K562 (cell line): ENCODE measurements around the gene NR6A1. TPM values are rescaled to one million over a fixed set of nuclear protein-coding genes. Genes with fewer than 3 reads are reported as not detected.

Experiments used
- ATAC-seq: fragments of 200-7000 bp; cut with Tn5 transposase; 3 replicates; pipeline ENCODE4 v1.9.1; 2020; ENCODE audit warnings: moderate library complexity
- BruUV-seq: library from RNA; stranded (reverse); fragments of 400-500 nt; replicated peaks from 2 replicates; lab custom pipeline; 2021; lab: Mats Ljungman, UMichigan
- CTCF ChIA-PET: fragments of 300-600 bp; formaldehyde crosslinking; extraction: SDS; loops from one replicate; lab custom pipeline; 2021; ENCODE audit warnings: low intra/inter-chr PET ratio; lab: Yijun Ruan, JAX
- POLR2A ChIA-PET: fragments of 300-600, 350-650 bp; sonication (Branson Sonifier 250); formaldehyde crosslinking; extraction: SDS; loops from one replicate; lab custom pipeline; 2021; ENCODE audit warnings: antibody characterized with exemption, inconsistent platforms; lab: Yijun Ruan, JAX
- DNase-seq, 4 experiments: peaks; one replicate each; pipeline versions ENCODE4 v3.0.0 to v3.0.0-alpha.2; 2011 to 2018; ENCODE audit warnings: low spot score in 3 of 4, mixed read lengths in 3 of 4; ENCODE audit errors: extremely low read depth in 1 of 4
- FAIRE-seq: peaks from 2 replicates; lab custom pipeline; 2011; peaks lifted over from hg19 to GRCh38; lab: Jason Lieb, UNC
- H2AFZ ChIP-seq: 2 replicates; pipeline ENCODE4 v1.6.0; 2011; ENCODE audit warnings: low read depth, low read length, control low read depth, inconsistent platforms
- H3K27ac ChIP-seq: fragments of 200-600 bp; 3 replicates; pipeline ENCODE4 v1.8.0; 2011; ENCODE audit warnings: low read depth, mild to moderate bottlenecking, control low read depth, inconsistent platforms, low read length, moderate library complexity, mixed read lengths; ENCODE audit errors: extremely low read depth
- H3K27me3 ChIP-seq, 2 experiments: fragments of 300-600 bp in 1 of 2; 2 replicates in 1 of 2; 3 replicates in 1 of 2; pipeline versions ENCODE4 v1.6.0 to v1.8.0; 2011; ENCODE audit warnings: inconsistent platforms in 2 of 2, low read length in 2 of 2, mild to moderate bottlenecking in 1 of 2, mixed read lengths in 1 of 2, moderate library complexity in 1 of 2; ENCODE audit not compliant: control insufficient read depth in 2 of 2, insufficient read depth in 2 of 2
- H3K36me3 ChIP-seq: fragments of 300-600 bp; 3 replicates; pipeline ENCODE4 v1.8.0; 2011; ENCODE audit warnings: mild to moderate bottlenecking, low read length, inconsistent platforms; ENCODE audit not compliant: control insufficient read depth, insufficient read depth
- H3K4me1 ChIP-seq, 2 experiments: fragments of 200-600 bp in 1 of 2; replicated peaks in 1 of 2; 2 replicates in 1 of 2; 3 replicates in 1 of 2; pipeline versions ENCODE4 v1.5.1 to v1.8.0; 2011; ENCODE audit warnings: inconsistent platforms in 2 of 2, low read length in 2 of 2, mild to moderate bottlenecking in 1 of 2, mixed read lengths in 1 of 2, moderate library complexity in 1 of 2; ENCODE audit not compliant: control insufficient read depth in 2 of 2, insufficient read depth in 2 of 2
- H3K4me2 ChIP-seq: 2 replicates; pipeline ENCODE4 v1.6.1; 2011; ENCODE audit warnings: low read length, control low read depth, inconsistent platforms, mixed read lengths; ENCODE audit not compliant: insufficient read depth
- H3K4me3 ChIP-seq: fragments of 200-600 bp; sonication (generic), shearing (Covaris generic); 2 replicates; pipeline ENCODE4 v1.5.1; 2016; ENCODE audit warnings: control low read depth, inconsistent platforms
- H3K79me2 ChIP-seq: fragments of 200-600 bp; 3 replicates; pipeline ENCODE4 v1.8.0; 2011; ENCODE audit warnings: low read length, inconsistent platforms; ENCODE audit not compliant: control insufficient read depth, insufficient read depth
- H3K9ac ChIP-seq, 2 experiments: 2 replicates each; pipeline versions ENCODE4 v1.6.0 to v1.6.1; 2011; ENCODE audit warnings: low read depth in 2 of 2, low read length in 2 of 2, control low read depth in 1 of 2, inconsistent platforms in 1 of 2, mild to moderate bottlenecking in 1 of 2, mixed read lengths in 1 of 2; ENCODE audit not compliant: insufficient read depth in 1 of 2
- H3K9me1 ChIP-seq: one replicate; pipeline ENCODE4 v1.6.0; 2011; ENCODE audit warnings: inconsistent platforms, mild to moderate bottlenecking, low read length, moderate library complexity; ENCODE audit not compliant: control insufficient read depth, insufficient read depth
- H3K9me3 ChIP-seq: replicated peaks from 2 replicates; pipeline ENCODE4 v1.5.1; 2011; ENCODE audit warnings: low read depth, low read length, inconsistent platforms; ENCODE audit not compliant: control insufficient read depth, insufficient read depth
- H4K20me1 ChIP-seq: replicated peaks from 2 replicates; pipeline ENCODE4 v1.6.1; 2011; ENCODE audit warnings: low read length, inconsistent platforms, mixed read lengths; ENCODE audit not compliant: control insufficient read depth, insufficient read depth
- ATF4 ChIP-seq: fragments of 450-650 bp; formaldehyde crosslinking; IDR thresholded peaks from 2 replicates; pipeline ENCODE4 v1.4.0; 2022; ENCODE audit warnings: mild to moderate bottlenecking, moderate library complexity
- NCOA2 ChIP-seq, 2 experiments: fragments of 450-650 bp; IDR thresholded peaks; 2 replicates each; pipeline ENCODE4 v1.6.1; 2018; ENCODE audit warnings: mild to moderate bottlenecking in 2 of 2, moderate library complexity in 1 of 2; ENCODE audit not compliant: partially characterized antibody in 2 of 2
- NONO ChIP-seq, 2 experiments: fragments of 200-400 bp in 1 of 2; fragments of 450-650 bp in 1 of 2; formaldehyde crosslinking in 1 of 2; IDR thresholded peaks; 2 replicates each; pipeline ENCODE4 v1.6.1; 2017; ENCODE audit warnings: low read depth in 2 of 2, mild to moderate bottlenecking in 2 of 2, moderate library complexity in 2 of 2, low read length in 1 of 2
- POLR2H ChIP-seq: IDR thresholded peaks from 2 replicates; pipeline ENCODE4 v1.6.1; 2016; ENCODE audit warnings: missing genetic modification characterization, low read depth, mild to moderate bottlenecking, control low read depth, missing compliant biosample characterization, moderate library complexity
- RAD51 ChIP-seq: fragments of 450-650 bp; IDR thresholded peaks from 2 replicates; pipeline ENCODE4 v1.7.1; 2016; ENCODE audit warnings: low read depth, mild to moderate bottlenecking, borderline replicate concordance
- SMARCA4 ChIP-seq: fragments of 450-650 bp; IDR thresholded peaks from 2 replicates; pipeline ENCODE4 v1.6.1; 2016
- SREBF1 ChIP-seq: fragments of 150-350 bp; IDR thresholded peaks from 2 replicates; pipeline ENCODE4 v1.6.1; 2014; ENCODE audit warnings: antibody characterized with exemption, low read depth, low read length, borderline replicate concordance
- ZBTB8A ChIP-seq: fragments of 450-650 bp; IDR thresholded peaks from 2 replicates; pipeline ENCODE4 v1.6.1; 2018; ENCODE audit warnings: mild to moderate bottlenecking, moderate library complexity; ENCODE audit not compliant: partially characterized antibody
- ZNF609 ChIP-seq: sonication (generic); formaldehyde crosslinking; IDR thresholded peaks from 2 replicates; pipeline ENCODE4 v1.8.1; 2023; ENCODE audit warnings: missing genetic modification reagents, mild to moderate bottlenecking, borderline replicate concordance
- WGBS: fragments of 100-300 bp; shearing (Covaris generic); methylation state at CpG from one replicate; pipeline ENCODE4 v1.1.6; 2016; ENCODE audit warnings: low coverage, mixed read lengths; ENCODE audit not compliant: insufficient coverage; ENCODE audit errors: missing lambda C conversion rate; 5-methylcytosine and 5-hydroxymethylcytosine counted together
- in situ Hi-C: fragments of 300-500 bp; cut with MboI; formaldehyde crosslinking; loops from 4 replicates; pipeline ENCODE4 v1.15.0; 2018; ENCODE audit warnings: inconsistent platforms, mixed read lengths
- intact Hi-C: fragments of 100-400 bp; cut with micrococcal nuclease; formaldehyde crosslinking; loops from 2 replicates; pipeline ENCODE4 v1.14.2; 2022
- polyA plus RNA-seq, 8 experiments: library from polyadenylated mRNA; depleted of rRNA in 4 of 8; stranded (reverse) in 5 of 8; unstranded in 3 of 8; fragments of >200 nt; fragmentation: Nextera tagmentation in 2 of 8; fragmentation: Illumina TruSeq in 1 of 8; extraction: Ambion mirVana in 2 of 8; extraction: Trizol in 1 of 8; gene quantifications; 2 replicates each; pipeline versions ENCODE4 v1.2.1 to v1.2.3, GENCODE V29; 2011 to 2014; ENCODE audit warnings: inconsistent platforms in 1 of 8, missing spikeins in 1 of 8
- total RNA-seq, 7 experiments: library from RNA; depleted of rRNA in 6 of 7; stranded (reverse); fragments of >200 nt in 6 of 7; fragmentation: Illumina TruSeq in 2 of 7; extraction: Trizol in 2 of 7; gene quantifications; 2 replicates each; pipeline versions ENCODE4 v1.2.1 to v1.2.3, GENCODE V29; 2011 to 2021; ENCODE audit warnings: low replicate concordance in 1 of 7

The NR6A1 gene
- total and polyA plus RNA-seq, 9 of the 15 experiments (the other 6 are each of a cell fraction or from before 2014, with no cell fraction given), result 9.7 to 55.4 (median 28.3) TPM

GRCh38 chr9:124631326-124631725 is 139.8 kb downstream of the NR6A1 start:
- Histone ChIP-seq H3K4me2 (no peak overlapping the region), H3K27ac (no peak overlapping the region), H3K27me3 (no peaks in the 10 kb centered on the region), H3K9ac (no peak overlapping the region), H3K4me1 (peaks cover 0 to 6% of the 10 kb centered on the region in 2 experiments; a peak in 1 of 5 replicates), H3K79me2 (no peaks in the 10 kb centered on the region), H3K9me1 (no peaks in the 10 kb centered on the region), H3K4me3 (no peak overlapping the region), H4K20me1 (no peaks in the 10 kb centered on the region), H3K36me3 (no peaks in the 10 kb centered on the region), H3K9me3 (no peaks in the 10 kb centered on the region), H2AFZ (no peak overlapping the region)
- no peak for FAIRE-seq
- ATAC-seq, result no peak
- BruUV-seq, result no TSS peak
- ChIA-PET POLR2A (no interaction called here), CTCF (no interaction called here)
- TF ChIP-seq SMARCA4, result no peak
- no peak for TF ChIP-seq POLR2H (tag)
- no peak for TF ChIP-seq SREBF1
- in situ Hi-C loops (no loop called here), intact Hi-C loops (no loop called here)
- DNase-seq, result no peak

- FAIRE-seq, result no peak
- ChIA-PET POLR2A (interaction anchor here (0.7 kb wide), 1 partner anchor 85 kb away, joined by 3 read pairs; no protein-coding TSS in a partner anchor), CTCF (no interaction called here)
- H3K27ac ChIP-seq, result no peak overlapping the region
- no peaks in the 10 kb centered on the region for H3K36me3 ChIP-seq
- no peaks in the 10 kb centered on the region for H3K9me3 ChIP-seq
- H3K4me2 ChIP-seq, result no peak overlapping the region
- no peak for DNase-seq
- no peak overlapping the region for H2AFZ ChIP-seq
- no peak overlapping the region for H3K4me3 ChIP-seq
- no peaks in the 10 kb centered on the region for H3K79me2 ChIP-seq
- WGBS, result 77% methylated on average over 1 of the region's 2 CpGs
- no peaks in the 10 kb centered on the region for H3K9me1 ChIP-seq
- in situ Hi-C loops, result no loop called here
- no peaks in the 10 kb centered on the region for H4K20me1 ChIP-seq
- no peaks in the 10 kb centered on the region for H3K27me3 ChIP-seq
- no peak for ATAC-seq
- H3K4me1 ChIP-seq, result peaks cover 0 to 6% of the 10 kb centered on the region in 2 experiments; a peak in 1 of 5 replicates
- intact Hi-C loops, result no loop called here
- H3K9ac ChIP-seq, result no peak overlapping the region
- no TSS peak for BruUV-seq
- no peak for TF ChIP-seq ATF4 (CRISPR knock-in tag)
- TF ChIP-seq ZNF609, result no peak
- TF ChIP-seq RAD51, result no peak
- TF ChIP-seq NONO (IDR thresholded peaks at IDR 0.05; ENCODE audit: low read depth in 2 of 2, low read length in 1 of 2), result no peak
- TF ChIP-seq NCOA2 (IDR thresholded peaks at IDR 0.05; ENCODE audit: partially characterized antibody in 2 of 2), result no peak
- no peak for TF ChIP-seq ZBTB8A
Observed at GRCh38 chr9:124629600-124629999, 141.5 kb downstream of the NR6A1 start.
